PC-3 (cell line): ENCODE results near the gene HM13.

Experiments used
- CTCF ChIP-seq: fragments of 300-600 bp; sonication (generic); conservative IDR thresholded peaks from 2 replicates; pipeline ENCODE4 v1.5.1; 2017; ENCODE audit warnings: antibody characterized with exemption, low read depth, mild to moderate bottlenecking, low read length
- EZH2phosphoT487 ChIP-seq: fragments of 300-600 bp; sonication (generic); IDR thresholded peaks from 2 replicates; pipeline ENCODE4 v1.6.1; 2018; ENCODE audit warnings: mild to moderate bottlenecking, antibody characterized with exemption, low read length, borderline replicate concordance

DNA sequence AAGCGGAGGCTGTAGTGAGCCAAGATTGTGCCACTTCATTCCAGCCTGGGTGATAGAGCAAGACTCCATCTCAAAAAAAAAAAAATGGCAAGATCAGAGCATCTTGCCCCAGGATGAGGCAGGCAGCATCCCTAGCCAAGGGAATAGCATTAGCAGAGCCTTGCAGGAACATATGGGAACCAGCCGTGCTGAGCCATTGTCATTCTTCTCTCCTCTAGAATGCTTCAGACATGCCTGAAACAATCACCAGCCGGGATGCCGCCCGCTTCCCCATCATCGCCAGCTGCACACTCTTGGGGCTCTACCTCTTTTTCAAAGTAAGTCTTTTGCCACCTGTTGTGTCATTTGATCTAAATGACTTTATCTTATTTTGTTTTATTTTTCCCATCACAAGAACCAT is 13.0 kb downstream of the HM13 start:
- no peak for TF ChIP-seq CTCF
- no peak for TF ChIP-seq EZH2phosphoT487
